Stimulated activated CD4-positive, alpha-beta T cell treated with anti-CD3 and anti-CD28 coated beads, Interleukin-4, amount 100 ng/mL, for 4 hours (primary cell): ENCODE data around the gene ANTXR2.

Experiments used
- DNase-seq, 2 experiments: peaks; one replicate each; pipeline ENCODE4 v3.0.0-alpha.2; 2020

ANTXR2 gene

GRCh38 chr4:79979785-79980437, 93.1 kb downstream of the ANTXR2 start:
- no peak for DNase-seq

GRCh38 chr4:79977131-79977840, 95.7 kb downstream of the ANTXR2 start:
- no peak for DNase-seq

- no peak for DNase-seq
Measured at GRCh38 chr4:79964400-79965211, 108.4 kb downstream of the ANTXR2 start.

DNA sequence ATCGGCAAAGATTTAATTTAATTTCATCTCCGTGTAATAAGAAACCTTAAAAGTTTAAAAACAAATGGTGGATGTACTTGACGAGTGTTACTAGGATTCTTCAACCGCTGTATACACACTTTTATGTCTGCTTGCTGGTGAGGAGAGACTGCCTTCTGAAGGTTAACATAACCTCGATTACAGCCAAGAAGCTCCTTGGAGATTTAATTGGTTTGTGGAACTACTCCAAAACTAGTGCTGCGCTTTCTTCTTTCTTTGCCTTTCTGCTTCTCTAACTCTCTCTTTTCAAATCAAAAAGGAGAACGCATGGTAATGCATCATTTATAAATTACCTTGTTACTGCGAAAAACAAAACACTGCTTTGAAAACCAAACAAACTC, 109.0 kb downstream of the ANTXR2 start:
- no peak for DNase-seq

GRCh38 chr4:79959652-79960051, 113.4 kb downstream of the ANTXR2 start:
- DNase-seq = no peak

DNA sequence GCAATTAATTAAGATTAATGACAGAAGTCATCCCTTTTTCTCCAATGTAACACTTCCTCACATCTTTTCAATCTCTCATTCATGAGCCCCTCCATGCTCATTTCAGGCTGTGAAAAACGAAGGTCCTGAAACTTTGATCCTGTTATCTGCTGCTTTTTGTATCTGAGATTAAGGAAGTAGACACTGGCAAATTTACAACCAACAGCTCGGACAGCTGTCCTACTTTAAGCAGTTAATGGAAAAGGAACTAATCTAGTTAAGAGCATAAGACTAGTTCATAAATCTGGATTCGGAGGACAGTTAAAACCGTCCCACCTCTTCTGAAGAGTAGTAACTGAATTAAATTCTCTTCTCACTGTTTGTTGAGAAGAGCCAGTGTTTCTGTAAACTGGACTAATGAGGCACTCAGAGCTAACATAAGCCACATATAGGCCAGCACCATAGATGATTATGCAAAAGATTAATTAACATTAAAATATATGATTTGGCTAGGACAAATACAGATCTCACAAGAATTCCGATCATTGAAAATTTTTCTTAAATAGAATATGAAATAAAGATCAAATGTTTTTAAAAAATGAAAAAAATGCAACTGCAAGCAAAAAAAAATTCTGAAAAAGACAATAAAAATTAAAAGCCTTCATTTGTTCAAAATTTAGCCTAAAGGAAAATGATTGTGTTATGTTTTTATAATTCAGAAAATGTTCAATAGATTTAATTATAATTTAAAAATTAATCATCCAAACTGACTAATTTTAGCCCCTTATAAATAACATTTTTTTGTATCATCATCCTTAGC, 114.4 kb downstream of the ANTXR2 start:
- DNase-seq = no peak

DNA sequence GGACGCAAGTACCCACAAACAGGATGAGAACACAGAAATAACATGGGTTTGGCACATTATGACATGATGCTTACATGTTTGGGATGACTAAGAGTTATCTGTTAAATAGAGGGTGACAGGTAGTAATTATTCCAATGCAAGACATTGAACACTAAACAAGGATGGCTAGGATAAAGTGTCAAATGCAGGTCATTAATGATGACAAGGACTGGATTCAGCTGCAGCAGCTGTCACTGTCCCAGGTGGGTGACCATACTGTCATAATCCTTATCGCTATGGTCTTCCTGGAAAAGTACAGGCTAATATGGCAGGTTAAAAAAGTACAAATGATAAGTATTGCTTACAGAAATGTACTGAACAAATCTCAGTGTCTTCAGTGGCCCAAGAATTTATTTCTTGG, 123.9 kb downstream of the ANTXR2 start:
- no peak for DNase-seq

GRCh38 chr4:79948739-79949138, 124.3 kb downstream of the ANTXR2 start:
- no peak for DNase-seq

- no peak for DNase-seq
Measured at GRCh38 chr4:79948261-79948660, 124.8 kb downstream of the ANTXR2 start.

GRCh38 chr4:79947386-79947785, 125.6 kb downstream of the ANTXR2 start:
- DNase-seq = no peak

DNA sequence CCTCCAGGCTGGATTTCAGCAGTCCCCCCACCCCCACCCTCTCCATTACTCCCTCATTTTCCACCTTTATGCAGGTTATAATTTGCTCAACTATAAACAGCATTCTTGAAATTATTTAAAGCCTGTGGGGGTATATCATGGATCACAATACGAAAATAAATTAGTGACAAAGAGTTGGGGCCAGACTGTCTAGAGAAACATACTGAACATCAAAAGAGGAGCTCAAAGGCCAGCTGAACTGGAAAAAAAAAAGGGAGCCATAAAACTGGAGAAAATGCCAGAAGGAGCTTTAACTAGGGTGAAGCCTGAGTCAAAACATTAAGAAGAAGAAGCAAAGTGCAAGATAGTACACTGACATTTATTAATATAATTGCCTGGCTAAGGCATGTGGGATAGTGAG, 137.8 kb downstream of the ANTXR2 start:
- no peak for DNase-seq

DNA sequence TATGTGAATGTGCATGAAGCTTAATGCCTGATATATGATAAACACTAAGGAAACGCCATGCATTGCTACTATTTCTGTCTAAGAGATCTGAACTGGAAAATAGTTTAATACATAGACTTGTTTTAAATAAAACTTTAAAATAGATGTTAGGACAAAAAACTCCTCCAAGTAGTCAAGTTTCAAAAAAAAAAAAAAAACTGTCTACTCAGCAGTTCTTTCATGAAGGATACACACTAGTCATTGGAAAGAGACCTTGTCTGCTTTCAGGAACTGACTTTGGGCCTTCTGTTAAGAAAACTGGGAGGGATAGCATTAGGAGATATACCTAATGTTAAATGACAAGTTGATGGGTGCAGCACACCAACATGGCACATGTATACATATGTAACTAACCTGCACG, 138.4 kb downstream of the ANTXR2 start:
- DNase-seq = no peak

DNA sequence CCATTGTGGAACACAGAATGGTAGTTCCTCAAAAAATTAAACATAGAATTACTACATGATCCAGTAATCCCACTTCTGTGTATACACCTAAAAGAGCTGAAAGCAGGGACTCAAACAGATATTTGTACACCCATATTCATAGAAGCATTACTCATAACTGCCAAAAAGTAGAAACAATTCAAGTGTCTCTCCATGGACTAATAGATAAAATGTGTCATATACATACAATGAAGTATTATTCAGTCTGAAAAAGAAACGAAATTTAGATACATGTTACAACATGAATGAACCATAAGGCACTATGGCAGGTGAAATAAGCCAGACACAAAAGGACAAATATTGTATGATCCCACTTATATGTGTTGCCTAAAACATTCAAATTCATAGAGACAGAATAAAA, 145.1 kb downstream of the ANTXR2 start:
- no peak for DNase-seq

DNA sequence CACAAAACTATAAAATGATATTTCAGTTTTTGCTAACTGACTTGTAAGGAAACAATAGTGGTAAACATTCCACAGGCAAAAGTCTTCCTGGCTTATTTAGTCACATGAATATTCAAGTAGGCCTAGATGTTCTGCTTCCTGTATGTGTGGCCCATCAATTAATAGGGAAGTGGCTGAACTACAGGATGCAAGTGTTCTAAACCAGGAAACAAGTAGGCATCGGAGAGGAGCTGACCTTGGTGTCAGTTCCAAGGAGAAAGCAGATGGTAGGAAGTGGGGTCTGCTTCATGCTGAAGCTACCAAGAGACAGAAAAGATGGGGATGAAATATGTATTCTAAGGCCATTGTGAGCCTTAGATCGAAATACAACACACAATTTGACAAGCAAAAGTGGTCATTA, 149.7 kb downstream of the ANTXR2 start:
- DNase-seq = no peak

- no peak for DNase-seq
Measured at GRCh38 chr4:79922011-79922410, 151.0 kb downstream of the ANTXR2 start.

- no peak for DNase-seq
Measured at GRCh38 chr4:79920163-79920853, 152.7 kb downstream of the ANTXR2 start.

- no peak for DNase-seq
Measured at GRCh38 chr4:79918292-79918691, 154.7 kb downstream of the ANTXR2 start.

- DNase-seq = peak; percentile 12 to 35
Measured at GRCh38 chr4:79917246-79917645, 155.8 kb downstream of the ANTXR2 start.

GRCh38 chr4:79915246-79915645, 157.8 kb downstream of the ANTXR2 start:
- DNase-seq = no peak

DNA sequence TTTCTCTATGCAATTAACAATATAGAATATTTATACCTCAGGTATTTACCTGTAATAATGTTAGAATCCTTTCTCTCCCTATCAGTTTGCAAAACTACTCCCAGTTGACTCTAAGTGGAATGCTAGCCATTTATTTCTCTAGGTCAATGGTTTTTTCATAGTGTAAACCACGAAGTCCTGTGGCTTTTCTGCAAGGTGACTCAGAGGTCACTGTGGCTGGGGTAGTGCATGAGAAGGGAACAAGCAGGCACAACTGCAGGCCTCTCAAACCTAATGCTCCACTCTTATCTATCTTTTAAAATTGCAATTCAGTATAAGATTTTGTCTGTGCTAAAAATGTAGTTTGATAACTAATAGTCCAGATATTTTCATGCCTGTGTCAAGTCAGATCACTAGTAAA, 159.4 kb downstream of the ANTXR2 start:
- no peak for DNase-seq

DNA sequence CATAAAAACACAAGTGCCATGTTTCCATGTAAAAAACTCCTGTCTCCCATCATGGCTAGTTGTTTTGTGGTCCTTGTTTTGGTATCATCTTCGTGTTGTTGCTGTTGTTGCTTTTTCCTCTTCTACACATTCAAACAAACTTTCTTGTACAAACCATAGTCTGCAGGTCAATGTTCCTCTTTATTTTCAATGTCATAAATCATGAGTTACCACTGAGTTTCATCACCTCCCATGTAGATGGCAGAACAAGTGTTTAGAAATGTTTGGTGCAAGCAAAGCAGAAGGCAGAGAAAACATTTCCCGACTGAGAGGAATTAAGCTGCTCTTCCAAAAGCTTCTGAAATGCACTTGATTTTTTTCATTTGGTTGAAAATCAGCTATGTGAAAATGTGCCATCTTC, 166.0 kb downstream of the ANTXR2 start:
- DNase-seq = no peak

- DNase-seq = no peak
Measured at GRCh38 chr4:79906303-79906702, 166.7 kb downstream of the ANTXR2 start.

- no peak for DNase-seq
Measured at GRCh38 chr4:79905212-79905611, 167.8 kb downstream of the ANTXR2 start.
